IMR-90 (cell line): ENCODE measurements around the gene ZFYVE28. TPM values are rescaled to one million over a fixed set of nuclear protein-coding genes. Genes with fewer than 3 reads are reported as not detected.

Experiments used
- ATAC-seq: fragments of 200-7000 bp; cut with Tn5 transposase; 2 replicates; pipeline ENCODE4 v1.9.1; 2020; ENCODE audit warnings: low read depth, mild to moderate bottlenecking, moderate library complexity
- BruUV-seq: library from RNA; stranded (reverse); fragments of 400-500 nt; replicated peaks from 2 replicates; lab custom pipeline; 2021; lab: Mats Ljungman, UMichigan
- CTCF ChIA-PET: fragments of 300-600 bp; formaldehyde crosslinking; extraction: SDS; loops from one replicate; lab custom pipeline; 2021; ENCODE audit warnings: antibody characterized with exemption; lab: Yijun Ruan, JAX
- POLR2A ChIA-PET: fragments of 300-600 bp; sonication (Branson Sonifier 250); formaldehyde crosslinking; loops from one replicate; lab custom pipeline; 2022; ENCODE audit warnings: antibody characterized with exemption; ENCODE audit not compliant: unreplicated experiment; lab: Charles Lee
- DNase-seq: peaks from one replicate; pipeline ENCODE4 v3.0.0; 2013
- H2AFZ ChIP-seq: replicated peaks from 2 replicates; pipeline ENCODE3; 2013; ENCODE audit warnings: low read length, mild to moderate bottlenecking; ENCODE audit not compliant: poor library complexity
- H2AK5ac ChIP-seq: 2 replicates; pipeline ENCODE4 v1.6.1; 2013; ENCODE audit warnings: low read depth, low read length, inconsistent platforms
- H2AK9ac ChIP-seq: replicated peaks from 2 replicates; pipeline ENCODE3; 2013; ENCODE audit warnings: mild to moderate bottlenecking, low read depth, low read length, moderate library complexity; ENCODE audit not compliant: poor library complexity
- H2BK120ac ChIP-seq: 2 replicates; pipeline ENCODE4 v1.6.1; 2013; ENCODE audit warnings: low read depth, low read length, inconsistent platforms
- H2BK15ac ChIP-seq: 3 replicates; pipeline ENCODE4 v1.6.1; 2013; ENCODE audit warnings: low read depth, low read length, inconsistent platforms
- H2BK20ac ChIP-seq: 2 replicates; pipeline ENCODE4 v1.6.1; 2013; ENCODE audit warnings: low read depth, mild to moderate bottlenecking, inconsistent platforms, low read length, moderate library complexity
- H2BK5ac ChIP-seq: 2 replicates; pipeline ENCODE4 v1.6.1; 2013; ENCODE audit warnings: mild to moderate bottlenecking, low read depth, low read length, inconsistent platforms; ENCODE audit not compliant: poor library complexity, severe bottlenecking
- H3K14ac ChIP-seq: replicated peaks from 2 replicates; pipeline ENCODE4 v1.6.1; 2013; ENCODE audit warnings: low read depth, low read length, inconsistent platforms
- H3K18ac ChIP-seq: 2 replicates; pipeline ENCODE4 v1.6.1; 2013; ENCODE audit warnings: low read depth, low read length, control low read depth
- H3K23ac ChIP-seq: 2 replicates; pipeline ENCODE4 v1.6.1; 2013; ENCODE audit warnings: low read depth, low read length, inconsistent platforms
- H3K27ac ChIP-seq: 2 replicates; pipeline ENCODE4 v1.5.1; 2013; ENCODE audit warnings: mild to moderate bottlenecking, control low read depth, low read length; ENCODE audit not compliant: insufficient read depth
- H3K27me3 ChIP-seq: 2 replicates; pipeline ENCODE4 v1.6.1; 2013; ENCODE audit warnings: low read length; ENCODE audit not compliant: control insufficient read depth, insufficient read depth
- H3K36me3 ChIP-seq: 2 replicates; pipeline ENCODE4 v1.6.1; 2013; ENCODE audit warnings: low read length, mixed read lengths; ENCODE audit not compliant: control insufficient read depth, insufficient read depth
- H3K4ac ChIP-seq: 2 replicates; pipeline ENCODE4 v1.6.1; 2013; ENCODE audit warnings: low read depth, low read length, inconsistent platforms
- H3K4me1 ChIP-seq: 2 replicates; pipeline ENCODE4 v1.6.1; 2013; ENCODE audit warnings: low read length, mixed read lengths; ENCODE audit not compliant: control insufficient read depth, insufficient read depth
- H3K4me2 ChIP-seq: 2 replicates; pipeline ENCODE4 v1.6.1; 2013; ENCODE audit warnings: low read depth, mild to moderate bottlenecking, control low read depth, low read length, moderate library complexity
- H3K4me3 ChIP-seq: 2 replicates; pipeline ENCODE4 v1.5.1; 2013; ENCODE audit warnings: low read depth, mild to moderate bottlenecking, control low read depth, low read length, moderate library complexity; ENCODE audit not compliant: insufficient read depth
- H3K56ac ChIP-seq: 2 replicates; pipeline ENCODE4 v1.6.1; 2013; ENCODE audit warnings: low read length, inconsistent platforms; ENCODE audit not compliant: insufficient read depth; ENCODE audit errors: extremely low read depth
- H3K79me1 ChIP-seq, 2 experiments: 2 replicates each; pipeline ENCODE4 v1.6.1; 2013; ENCODE audit warnings: low read length in 2 of 2, inconsistent platforms in 1 of 2, low read depth in 1 of 2
- H3K9ac ChIP-seq: 2 replicates; pipeline ENCODE4 v1.6.1; 2013; ENCODE audit warnings: low read depth, low read length, control low read depth
- H3K9me1 ChIP-seq: 2 replicates; pipeline ENCODE4 v1.6.1; 2013; ENCODE audit warnings: low read length, inconsistent platforms; ENCODE audit not compliant: insufficient read depth
- H3K9me3 ChIP-seq: 2 replicates; pipeline ENCODE4 v1.6.1; 2013; ENCODE audit warnings: low read length; ENCODE audit not compliant: control insufficient read depth, insufficient read depth
- H4K20me1 ChIP-seq: 2 replicates; pipeline ENCODE4 v1.6.1; 2013; ENCODE audit warnings: low read length, inconsistent platforms; ENCODE audit not compliant: insufficient read depth
- H4K5ac ChIP-seq: 2 replicates; pipeline ENCODE4 v1.6.1; 2013; ENCODE audit warnings: mild to moderate bottlenecking, low read depth, low read length, control low read depth
- H4K8ac ChIP-seq, 2 experiments: 2 replicates each; pipeline ENCODE4 v1.6.1; 2013; ENCODE audit warnings: low read depth in 2 of 2, low read length in 2 of 2, control low read depth in 1 of 2, inconsistent platforms in 1 of 2
- H4K91ac ChIP-seq: 2 replicates; pipeline ENCODE4 v1.6.1; 2013; ENCODE audit warnings: low read depth, low read length, inconsistent platforms; ENCODE audit not compliant: insufficient read depth
- BHLHE40 ChIP-seq: fragments of 150-350 bp; IDR thresholded peaks from 2 replicates; pipeline ENCODE4 v1.6.1; 2016; ENCODE audit warnings: mild to moderate bottlenecking, low read depth, low read length
- CEBPB ChIP-seq: IDR thresholded peaks from 2 replicates; pipeline ENCODE4 v1.6.1; 2012; ENCODE audit warnings: low read depth, low read length, improper control_type of control experiment
- CHD1 ChIP-seq: IDR thresholded peaks from 2 replicates; pipeline ENCODE4 v1.6.1; 2012; ENCODE audit warnings: low read depth, low read length, improper control_type of control experiment
- CTCF ChIP-seq: conservative IDR thresholded peaks from 2 replicates; pipeline ENCODE4 v1.5.1; 2012; ENCODE audit warnings: mild to moderate bottlenecking, low read depth, low read length, improper control_type of control experiment
- ELK1 ChIP-seq: fragments of 150-350 bp; IDR thresholded peaks from 2 replicates; pipeline ENCODE4 v1.6.1; 2016; ENCODE audit warnings: low read depth, mild to moderate bottlenecking, low read length, moderate library complexity, borderline replicate concordance
- FOS ChIP-seq: fragments of 150-350 bp; IDR thresholded peaks from 2 replicates; pipeline ENCODE4 v1.6.1; 2016; ENCODE audit warnings: low read depth, low read length
- MAFK ChIP-seq: IDR thresholded peaks from 2 replicates; pipeline ENCODE4 v1.6.1; 2012; ENCODE audit warnings: low read depth, low read length, improper control_type of control experiment
- MAZ ChIP-seq: IDR thresholded peaks from 2 replicates; pipeline ENCODE4 v1.6.1; 2012; ENCODE audit warnings: low read depth, mild to moderate bottlenecking, low read length, improper control_type of control experiment, moderate library complexity, borderline replicate concordance
- MXI1 ChIP-seq: IDR thresholded peaks from 2 replicates; pipeline ENCODE4 v1.6.1; 2012; ENCODE audit warnings: low read depth, mild to moderate bottlenecking, low read length, moderate library complexity, borderline replicate concordance
- RAD21 ChIP-seq: IDR thresholded peaks from 2 replicates; pipeline ENCODE4 v1.6.1; 2012; ENCODE audit warnings: low read length, improper control_type of control experiment
- RCOR1 ChIP-seq: IDR thresholded peaks from 2 replicates; pipeline ENCODE4 v1.6.1; 2012; ENCODE audit warnings: mild to moderate bottlenecking, low read length, improper control_type of control experiment; ENCODE audit not compliant: insufficient replicate concordance
- SMC3 ChIP-seq: fragments of 150-350 bp; IDR thresholded peaks from 2 replicates; pipeline ENCODE4 v1.6.1; 2016; ENCODE audit warnings: low read depth, mild to moderate bottlenecking, antibody characterized with exemption, low read length, moderate library complexity
- USF2 ChIP-seq: fragments of 150-350 bp; IDR thresholded peaks from 2 replicates; pipeline ENCODE4 v1.6.1; 2017; ENCODE audit warnings: mild to moderate bottlenecking, antibody characterized with exemption, low read length, low read depth
- WGBS, 2 experiments: methylation state at CpG; one replicate each; pipeline versions ENCODE4 v1.1.5 to v1.1.7; 2013; ENCODE audit warnings: missing lambda C conversion rate in 2 of 2; ENCODE audit not compliant: insufficient read length in 1 of 2; ENCODE audit errors: extremely low coverage in 2 of 2; 5-methylcytosine and 5-hydroxymethylcytosine counted together
- dilution Hi-C: fragments of 300-500 bp; cut with HindIII; formaldehyde crosslinking; loops from one replicate; pipeline ENCODE4 v1.14.3; 2018; ENCODE audit warnings: low sequenced_read_pairs; ENCODE audit not compliant: unreplicated experiment
- in situ Hi-C: fragments of 300-500 bp; cut with MboI; formaldehyde crosslinking; loops from 3 replicates; pipeline ENCODE4 v1.14.3; 2019; ENCODE audit warnings: low sequenced_read_pairs, inconsistent platforms, mixed read lengths
- intact Hi-C: fragments of 100-400 bp; cut with micrococcal nuclease; formaldehyde crosslinking; loops from 2 replicates; pipeline ENCODE4 v1.10.0; 2022
- polyA plus RNA-seq, 3 experiments: library from polyadenylated mRNA; depleted of rRNA; stranded (reverse); fragments of >200 nt; gene quantifications; 2 replicates each; pipeline ENCODE4 v1.2.3, GENCODE V29; 2012; ENCODE audit warnings: low replicate concordance in 1 of 3
- total RNA-seq: library from RNA; depleted of rRNA; stranded (reverse); fragments of >200 nt; gene quantifications from 2 replicates; pipeline ENCODE4 v1.2.3, GENCODE V29; 2012

Gene ZFYVE28
- total and polyA plus RNA-seq, 2 of the 4 experiments (the other 2 are of a cell fraction), result 0.36 to 1.2 TPM

GRCh38 chr4:2427383-2428334, 9.2 kb upstream of the ZFYVE28 start:
- H3K79me1 ChIP-seq, result no peaks in the 10 kb centered on the region
- H4K5ac ChIP-seq, result no peak overlapping the region
- DNase-seq (no peak), ATAC-seq (no peak)
- intact Hi-C loops, result no loop called here
- no peak overlapping the region for H4K91ac ChIP-seq
- no peak overlapping the region for H3K4me3 ChIP-seq
- no peak overlapping the region for H3K9ac ChIP-seq
- no peak overlapping the region for H3K4me2 ChIP-seq
- H2AFZ ChIP-seq, result no peak overlapping the region
- no peak overlapping the region for H3K4ac ChIP-seq
- no peak overlapping the region for H2BK15ac ChIP-seq
- H3K4me1 ChIP-seq, result no peaks in the 10 kb centered on the region
- BruUV-seq, result no TSS peak
- CTCF ChIA-PET, result interaction anchor here (1.1 kb wide), 1 partner anchor 9 kb away, joined by 3 read pairs; no protein-coding TSS in a partner anchor
- H2BK20ac ChIP-seq, result no peak overlapping the region
- peak overlapping the region; percentile 33 for H2AK9ac ChIP-seq
- no peaks in the 10 kb centered on the region for H3K36me3 ChIP-seq
- H3K27me3 ChIP-seq, result peaks cover 13% of the 10 kb centered on the region
- POLR2A ChIA-PET, result interaction anchor here (0.7 kb wide), 1 partner anchor 42 kb away, joined by 3 read pairs; no protein-coding TSS in a partner anchor
- no peak overlapping the region for H2AK5ac ChIP-seq
- H3K56ac ChIP-seq, result no peak overlapping the region
- peaks cover 4% of the 10 kb centered on the region; the same call in 1 of the 2 replicates for H3K9me3 ChIP-seq
- in situ Hi-C loops, result no loop called here
- H3K18ac ChIP-seq, result no peak overlapping the region
- no peak overlapping the region for H2BK120ac ChIP-seq
- no peak overlapping the region for H4K8ac ChIP-seq
- H3K14ac ChIP-seq, result no peak overlapping the region
- H2BK5ac ChIP-seq, result no peak overlapping the region
- H3K27ac ChIP-seq, result no peak overlapping the region
- no peaks in the 10 kb centered on the region for H3K9me1 ChIP-seq
- peaks cover 7% of the 10 kb centered on the region for H4K20me1 ChIP-seq
- H3K23ac ChIP-seq, result no peak overlapping the region
- dilution Hi-C loops, result no loop called here
- 83% methylated on average over 10 of the region's 23 CpGs; no CpG with 5 or more reads in 1 of the 2 experiments for WGBS, 2 experiments
- no peak for TF ChIP-seq RAD21
- no peak for TF ChIP-seq ELK1
- TF ChIP-seq SMC3, result no peak
- TF ChIP-seq CHD1, result no peak
- no peak for TF ChIP-seq FOS
- no peak for TF ChIP-seq USF2
- TF ChIP-seq CEBPB, result no peak
- TF ChIP-seq CTCF, result no peak
- no peak for TF ChIP-seq BHLHE40
- no peak for TF ChIP-seq MAZ
- no peak for TF ChIP-seq MAFK
- TF ChIP-seq MXI1, result no peak
- no peak for TF ChIP-seq RCOR1
